Measurements from ENCODE around the gene SNRK.

GRCh38 chr3:43326891-43327581, 40.7 kb downstream of the SNRK start:
- no peak for TF ChIP-seq CTCF (IDR thresholded peaks at IDR 0.05; ENCODE audit: insufficient read depth, low read depth, low read length)
- no peak for TF ChIP-seq EZH2 (IDR thresholded peaks at IDR 0.05; ENCODE audit: insufficient read depth, low read length)
